Activated CD8-positive, alpha-beta T cell treated with anti-CD3 and anti-CD28 coated beads, Interleukin-2, amount 10 ng/mL, durations not matched to agents 7 days and 5 days (primary cell): ENCODE measurements around the gene CHRM4. TPM values are rescaled to one million over a fixed set of nuclear protein-coding genes. Genes with fewer than 3 reads are reported as not detected.

Experiments
- ATAC-seq: fragments of 150-1000 bp; cut with Tn5 transposase; one replicate; pipeline ENCODE4 v1.10.0; 2021; ENCODE audit warnings: moderate library complexity
- CTCF ChIA-PET: fragments of 350-600 bp; sonication (Branson Sonifier 250); formaldehyde crosslinking; loops from one replicate; lab custom pipeline; 2021; ENCODE audit warnings: antibody characterized with exemption; lab: Charles Lee
- POLR2A ChIA-PET: fragments of 350-600 bp; sonication (Branson Sonifier 250); formaldehyde crosslinking; loops from one replicate; lab custom pipeline; 2021; ENCODE audit warnings: antibody characterized with exemption; lab: Charles Lee
- DNase-seq: peaks from one replicate; pipeline ENCODE4 v3.0.0-alpha.2; 2020
- H3K27ac Mint-ChIP-seq: one replicate; pipeline ENCODE4 v1.8.0; 2021; ENCODE audit warnings: mild to moderate bottlenecking, mixed read lengths
- H3K27me3 Mint-ChIP-seq: one replicate; pipeline ENCODE4 v1.8.0; 2021; ENCODE audit warnings: low read depth, mixed read lengths
- H3K36me3 Mint-ChIP-seq: one replicate; pipeline ENCODE4 v1.8.0; 2021; ENCODE audit warnings: low read depth, mixed read lengths
- H3K4me1 Mint-ChIP-seq: one replicate; pipeline ENCODE4 v1.8.0; 2021; ENCODE audit warnings: low read depth, mixed read lengths
- H3K4me3 Mint-ChIP-seq: one replicate; pipeline ENCODE4 v1.8.0; 2021; ENCODE audit warnings: mild to moderate bottlenecking, mixed read lengths
- H3K9me3 Mint-ChIP-seq: one replicate; pipeline ENCODE4 v1.8.0; 2022; ENCODE audit warnings: mixed read lengths; ENCODE audit not compliant: insufficient read depth
- total RNA-seq, 2 experiments: library from RNA; stranded (reverse); gene quantifications; one replicate each; pipeline ENCODE4 v1.2.3, GENCODE V29; 2021

Gene CHRM4
- total RNA-seq, 2 experiments from 2014 or later = 0.37 TPM

- H3K4me3 Mint-ChIP-seq = no peak overlapping the region
- H3K27ac Mint-ChIP-seq = no peak overlapping the region
Measured at GRCh38 chr11:46397526-46397925, 6.0 kb upstream of the CHRM4 start.

GRCh38 chr11:46393759-46394158 lies 2.2 kb upstream of the CHRM4 start:
- Mint-ChIP-seq H3K27ac (no peak overlapping the region), H3K4me3 (no peak overlapping the region), H3K27me3 (peaks cover 33% of the 10 kb centered on the region), H3K36me3 (peaks cover 12% of the 10 kb centered on the region), H3K9me3 (no peaks in the 10 kb centered on the region), H3K4me1 (peaks cover 20% of the 10 kb centered on the region)
- CTCF ChIA-PET = interaction anchor here (1.5 kb wide), 1 partner anchor 135 kb away, joined by 5 read pairs; no protein-coding TSS in a partner anchor
- POLR2A ChIA-PET = no interaction called here
- ATAC-seq = no peak
- DNase-seq = no peak

More at GRCh38 chr11:46397526-46397925, 6.0 kb upstream of the CHRM4 start:
- peaks cover 10% of the 10 kb centered on the region for H3K4me1 Mint-ChIP-seq
- peaks cover 12% of the 10 kb centered on the region for H3K36me3 Mint-ChIP-seq
- ChIA-PET CTCF (interaction anchor here (2.0 kb wide), 1 partner anchor 132 kb away, joined by 5 read pairs; no protein-coding TSS in a partner anchor), POLR2A (no interaction called here)
- ATAC-seq (no peak), DNase-seq (no peak)
- no peaks in the 10 kb centered on the region for H3K9me3 Mint-ChIP-seq
- peaks cover 11% of the 10 kb centered on the region for H3K27me3 Mint-ChIP-seq

DNA sequence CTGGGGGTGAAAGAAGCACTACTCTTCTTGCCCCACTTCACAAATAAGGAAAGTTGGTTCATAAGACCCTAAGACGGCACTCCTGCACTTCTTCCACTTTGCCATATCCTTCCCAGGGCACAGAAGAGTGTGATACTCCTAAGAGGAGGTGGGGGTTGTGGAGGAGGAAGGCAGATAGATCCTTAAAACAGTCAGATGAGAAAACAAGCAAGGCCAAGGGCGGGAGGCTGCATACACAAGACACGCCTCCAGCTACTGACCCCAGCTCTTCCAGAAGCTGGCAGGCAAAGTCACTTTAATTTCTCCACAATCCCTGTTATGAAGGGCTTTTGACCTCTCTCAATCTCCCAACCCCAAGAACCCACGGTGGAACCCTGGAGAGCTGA lies 1.6 kb upstream of the CHRM4 start:
- peaks cover 12% of the 10 kb centered on the region for H3K36me3 Mint-ChIP-seq
- DNase-seq = no peak
- peaks cover 24% of the 10 kb centered on the region for H3K4me1 Mint-ChIP-seq
- H3K27ac Mint-ChIP-seq = no peak overlapping the region
- peak overlapping the region; percentile 66 for H3K4me3 Mint-ChIP-seq
- ATAC-seq = no peak
- CTCF ChIA-PET = interaction anchor here (1.5 kb wide), 1 partner anchor 136 kb away, joined by 5 read pairs; no protein-coding TSS in a partner anchor
- H3K27me3 Mint-ChIP-seq = peaks cover 38% of the 10 kb centered on the region
- POLR2A ChIA-PET = no interaction called here
- no peaks in the 10 kb centered on the region for H3K9me3 Mint-ChIP-seq

- ChIA-PET CTCF (interaction anchor here (0.9 to 4.9 kb wide), 5 partner anchors 12 to 137 kb away, joined by 3 to 13 read pairs (median 3); no protein-coding TSS in a partner anchor), POLR2A (no interaction called here)
- DNase-seq (peak; percentile 86), ATAC-seq (peak; percentile 85)
- H3K4me3 Mint-ChIP-seq = peak overlapping the region; percentile 66
- no peaks in the 10 kb centered on the region for H3K9me3 Mint-ChIP-seq
- H3K4me1 Mint-ChIP-seq = peaks cover 28% of the 10 kb centered on the region
- no peak overlapping the region for H3K27ac Mint-ChIP-seq
- peaks cover 11% of the 10 kb centered on the region for H3K36me3 Mint-ChIP-seq
- H3K27me3 Mint-ChIP-seq = peaks cover 43% of the 10 kb centered on the region
Measured at GRCh38 chr11:46392421-46393230, 1.1 kb upstream of the CHRM4 start.

DNA sequence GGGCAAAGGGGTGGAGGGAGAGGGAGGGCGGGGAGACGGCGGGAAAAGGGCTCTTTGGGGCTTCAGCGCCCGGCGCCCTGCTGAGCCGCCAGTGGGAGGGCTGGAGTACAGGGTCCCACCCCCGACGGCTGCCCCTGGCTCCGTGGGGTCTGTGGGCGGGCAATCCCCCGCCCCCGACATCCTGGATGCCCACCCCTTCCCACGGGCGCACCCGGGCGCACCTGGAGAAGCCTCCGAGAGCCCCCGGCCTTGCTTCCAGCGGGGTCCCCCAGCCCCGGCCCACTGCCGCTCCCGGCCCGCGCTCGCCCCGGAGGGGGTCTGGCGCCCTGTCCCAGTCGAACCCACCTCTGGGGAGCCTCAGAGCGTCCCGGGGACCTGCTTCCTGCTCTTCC lies 394 bp downstream of the CHRM4 start:
- peaks cover 33% of the 10 kb centered on the region for H3K4me1 Mint-ChIP-seq
- no peak for ATAC-seq
- no peaks in the 10 kb centered on the region for H3K9me3 Mint-ChIP-seq

GRCh38 chr11:46390331-46391171 lies 1.0 kb downstream of the CHRM4 start:
- CTCF ChIA-PET = interaction anchor here (0.6 to 4.9 kb wide), 6 partner anchors 9 to 353 kb away, joined by 3 to 13 read pairs (median 6); no protein-coding TSS in a partner anchor
- POLR2A ChIA-PET = no interaction called here
- H3K4me3 Mint-ChIP-seq = no peak overlapping the region
- no peak for DNase-seq
- peaks cover 33% of the 10 kb centered on the region for H3K4me1 Mint-ChIP-seq
- H3K27ac Mint-ChIP-seq = no peak overlapping the region
- no peaks in the 10 kb centered on the region for H3K9me3 Mint-ChIP-seq
- peaks cover 60% of the 10 kb centered on the region for H3K27me3 Mint-ChIP-seq
- ATAC-seq = no peak
- peaks cover 2% of the 10 kb centered on the region for H3K36me3 Mint-ChIP-seq

More for the DNA sequence above, 394 bp downstream of the CHRM4 start:
- DNase-seq = no peak
- ChIA-PET CTCF (interaction anchor here (4.9 kb wide), 1 partner anchor 99 kb away, joined by 13 read pairs; no protein-coding TSS in a partner anchor), POLR2A (no interaction called here)
- H3K36me3 Mint-ChIP-seq = peaks cover 3% of the 10 kb centered on the region
- H3K27me3 Mint-ChIP-seq = peaks cover 55% of the 10 kb centered on the region
- H3K4me3 Mint-ChIP-seq = no peak overlapping the region
- no peak overlapping the region for H3K27ac Mint-ChIP-seq

GRCh38 chr11:46389450-46390330 lies 1.9 kb downstream of the CHRM4 start:
- H3K27me3 Mint-ChIP-seq = peaks cover 60% of the 10 kb centered on the region
- peak; percentile 63 for DNase-seq
- CTCF ChIA-PET = interaction anchor here (0.6 to 4.9 kb wide), 15 partner anchors 10 to 354 kb away, joined by 3 to 13 read pairs (median 4); no protein-coding TSS in a partner anchor
- peak; percentile 43 for ATAC-seq
- peaks cover 2% of the 10 kb centered on the region for H3K36me3 Mint-ChIP-seq
- H3K4me3 Mint-ChIP-seq = peak overlapping the region; percentile 31
- H3K27ac Mint-ChIP-seq = no peak overlapping the region
- H3K4me1 Mint-ChIP-seq = peaks cover 33% of the 10 kb centered on the region
- H3K9me3 Mint-ChIP-seq = no peaks in the 10 kb centered on the region
- POLR2A ChIA-PET = no interaction called here

DNA sequence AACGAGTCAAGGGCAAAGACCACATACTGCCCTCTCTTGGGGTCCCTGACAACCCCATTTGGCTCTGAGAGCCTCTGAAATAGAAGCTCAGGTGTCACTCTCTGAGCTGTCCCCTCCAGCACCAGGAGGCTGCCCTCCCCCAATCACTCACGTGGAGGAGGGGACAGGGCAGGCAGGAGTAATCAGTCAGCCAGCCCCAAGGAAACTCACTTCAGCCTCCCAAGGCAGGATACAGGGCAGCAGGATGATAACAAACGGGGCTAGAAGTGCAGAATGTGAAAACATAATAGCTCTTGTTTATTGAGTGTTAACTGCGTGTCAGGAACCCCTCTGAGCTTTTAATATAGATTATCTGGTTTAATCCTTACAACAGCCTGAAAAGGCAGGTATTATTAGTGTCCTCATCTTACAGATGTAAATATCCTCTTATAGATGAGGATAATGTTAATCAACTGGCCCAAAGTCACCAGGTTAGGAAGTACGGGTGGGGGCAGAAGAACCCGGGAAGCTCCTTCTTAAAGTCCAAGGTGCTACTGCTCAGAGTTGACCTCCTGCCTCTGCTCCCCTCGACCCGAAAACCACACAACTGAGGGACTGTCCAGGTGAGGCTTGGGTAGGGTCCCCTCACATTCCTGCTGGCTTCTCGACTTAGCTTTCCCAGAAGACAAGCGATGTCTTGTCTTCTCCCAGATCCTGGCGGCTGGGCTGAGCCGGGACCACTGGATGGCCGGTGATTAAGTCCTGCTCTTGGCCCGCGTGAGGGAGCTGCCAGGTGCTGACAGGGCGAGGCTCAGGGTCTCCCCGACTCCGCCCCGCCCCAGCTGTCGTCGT lies 2.7 kb downstream of the CHRM4 start:
- CTCF ChIA-PET = interaction anchor here (0.6 to 4.9 kb wide), 21 partner anchors 9 to 355 kb away, joined by 3 to 13 read pairs (median 3); no protein-coding TSS in a partner anchor
- Mint-ChIP-seq H3K4me1 (peaks cover 33% of the 10 kb centered on the region), H3K4me3 (no peak overlapping the region), H3K27ac (no peak overlapping the region), H3K27me3 (peaks cover 58% of the 10 kb centered on the region), H3K36me3 (peaks cover 2% of the 10 kb centered on the region), H3K9me3 (no peaks in the 10 kb centered on the region)
- ATAC-seq (no peak), DNase-seq (no peak)
- POLR2A ChIA-PET = no interaction called here

- Mint-ChIP-seq H3K36me3 (peaks cover 2% of the 10 kb centered on the region), H3K4me3 (no peak overlapping the region), H3K27me3 (peaks cover 58% of the 10 kb centered on the region), H3K9me3 (no peaks in the 10 kb centered on the region), H3K4me1 (peaks cover 28% of the 10 kb centered on the region), H3K27ac (no peak overlapping the region)
- DNase-seq (peak; percentile 49), ATAC-seq (peak; percentile 21)
- ChIA-PET POLR2A (no interaction called here), CTCF (interaction anchor here (0.6 to 4.9 kb wide), 17 partner anchors 8 to 230 kb away, joined by 3 to 13 read pairs (median 3); no protein-coding TSS in a partner anchor)
Measured at GRCh38 chr11:46387919-46388618, 3.5 kb downstream of the CHRM4 start.

GRCh38 chr11:46387456-46387855 lies 4.1 kb downstream of the CHRM4 start:
- Mint-ChIP-seq H3K27me3 (peaks cover 53% of the 10 kb centered on the region), H3K36me3 (no peaks in the 10 kb centered on the region)
- POLR2A ChIA-PET = no interaction called here

More at GRCh38 chr11:46387456-46387855, 4.1 kb downstream of the CHRM4 start:
- no peak for ATAC-seq
- H3K9me3 Mint-ChIP-seq = no peaks in the 10 kb centered on the region
- CTCF ChIA-PET = interaction anchor here (0.7 to 4.9 kb wide), 5 partner anchors 19 to 148 kb away, joined by 3 to 13 read pairs (median 3); no protein-coding TSS in a partner anchor
- no peak for DNase-seq
- H3K4me1 Mint-ChIP-seq = peaks cover 23% of the 10 kb centered on the region
- no peak overlapping the region for H3K27ac Mint-ChIP-seq
- H3K4me3 Mint-ChIP-seq = no peak overlapping the region
